ENCODE data around the gene RPL18. TPM values are rescaled to one million over a fixed set of nuclear protein-coding genes. Genes with fewer than 3 reads are reported as not detected.

RPL18 gene
- total and polyA plus RNA-seq, 9 of the 15 experiments (the other 6 are each of a cell fraction or from before 2014, with no cell fraction given): 312 to 2,635 (median 1,653) TPM

GRCh38 chr19:48588670-48589401 is 30.1 kb downstream of the RPL18 start (continued):
- TF ChIP-seq ZBTB33 (CRISPR knock-in tag; IDR thresholded peaks at IDR 0.05) (peak; percentile 73; the same call in 1 of the 2 replicates), MAFG (tag; conservative IDR thresholded peaks at IDR 0.05) (no peak; the same call in 1 of the 2 replicates), CHCHD3 (CRISPR knock-in tag; IDR thresholded peaks at IDR 0.05) (no peak), BCOR (IDR thresholded peaks at IDR 0.05) (peak; percentile 100), HDAC8 (tag; IDR thresholded peaks at IDR 0.05) (no peak), MTA2 (IDR thresholded peaks at IDR 0.05; ENCODE audit: low read depth) (no peak; the same call in 1 of the 2 replicates), ESRRA (IDR thresholded peaks at IDR 0.05; ENCODE audit: borderline replicate concordance, low read depth) (peak; percentile 67; the same call in 1 of the 2 replicates), SMARCC2 (IDR thresholded peaks at IDR 0.05; ENCODE audit: low read depth) (peak; percentile 73; the same call in 1 of the 2 replicates), ZNF311 (CRISPR knock-in tag; IDR thresholded peaks at IDR 0.05) (no peak), BCLAF1 (IDR thresholded peaks at IDR 0.05; ENCODE audit: borderline replicate concordance in 1 of 2, control insufficient read depth in 1 of 2, low read depth in 2 of 2, low read length in 1 of 2) (0 out of 4 replicates have a peak, but pooled peaks have one; percentile 45 to 69), NR2F6 (CRISPR knock-in tag; IDR thresholded peaks at IDR 0.05) (no peak), POLR2AphosphoS2 (IDR thresholded peaks at IDR 0.05; ENCODE audit: low read length) (no peak), MCM7 (IDR thresholded peaks at IDR 0.05) (0 out of 4 replicates have a peak, but pooled peaks of 1 of the 2 experiments have one; percentile 68), TRIM24 (IDR thresholded peaks at IDR 0.05) (peak; percentile 53 to 68; a peak in 3 of 4 replicates), SRSF7 (optimal IDR thresholded peaks at IDR 0.05; ENCODE audit: low read depth, low read length) (no peak), EP300 (IDR thresholded peaks at IDR 0.05; ENCODE audit: low read length) (no peak; the same call in none of the 2 replicates), ZNF766 (CRISPR knock-in tag; conservative IDR thresholded peaks at IDR 0.05) (no peak), CREB5 (CRISPR knock-in tag; IDR thresholded peaks at IDR 0.05) (no peak), ZNF717 (CRISPR knock-in tag; IDR thresholded peaks at IDR 0.05) (no peak), ZC3H8 (IDR thresholded peaks at IDR 0.05) (no peak), SMAD1 (IDR thresholded peaks at IDR 0.05; ENCODE audit: low read depth, low read length, partially characterized antibody) (no peak), EZH2 (IDR thresholded peaks at IDR 0.05; ENCODE audit: borderline replicate concordance, low read depth, low read length) (no peak)

Measured in K562 (cell line).